Chondrocyte (in vitro differentiated cells): ENCODE results near the gene SUCLG2. TPM values are rescaled to one million over a fixed set of nuclear protein-coding genes. Genes with fewer than 3 reads are reported as not detected.

Experiments
- DNase-seq: peaks from one replicate; pipeline ENCODE4 v3.0.0; 2021; ENCODE audit warnings: mixed read lengths, low spot score
- H3K27ac Mint-ChIP-seq: one replicate; pipeline ENCODE4 v1.8.0; 2021; ENCODE audit warnings: mild to moderate bottlenecking, moderate library complexity, mixed read lengths; ENCODE audit not compliant: unreplicated experiment
- H3K27me3 Mint-ChIP-seq: 2 replicates; pipeline ENCODE4 v1.8.0; 2021; ENCODE audit warnings: low read depth, mixed read lengths
- H3K36me3 Mint-ChIP-seq: 2 replicates; pipeline ENCODE4 v1.8.0; 2021; ENCODE audit warnings: low read depth, mixed read lengths
- H3K4me1 Mint-ChIP-seq: 2 replicates; pipeline ENCODE4 v1.8.0; 2021; ENCODE audit warnings: low read depth, mild to moderate bottlenecking, mixed read lengths
- H3K4me3 Mint-ChIP-seq: one replicate; pipeline ENCODE4 v1.8.0; 2021; ENCODE audit warnings: mild to moderate bottlenecking, moderate library complexity, mixed read lengths; ENCODE audit not compliant: unreplicated experiment
- H3K9me3 Mint-ChIP-seq: 2 replicates; pipeline ENCODE4 v1.8.0; 2021; ENCODE audit warnings: low read depth, mixed read lengths
- total RNA-seq: library from RNA; stranded (reverse); gene quantifications from 3 replicates; pipeline ENCODE4 v1.2.1, GENCODE V29; 2021
- TF ChIP-seq, protein P1 (sequence below): fragments of 200-600 bp; sonication (generic); IDR thresholded peaks from 2 replicates; pipeline ENCODE4 v1.5.0; 2021; ENCODE audit warnings: antibody characterized with exemption, mild to moderate bottlenecking, moderate library complexity

Gene SUCLG2
- total RNA-seq, 1 donor from 2014 or later = 24.3 TPM

GRCh38 chr3:67609709-67610108, 44.7 kb downstream of the SUCLG2 start:
- DNase-seq = no peak
- no peak overlapping the region for H3K4me3 Mint-ChIP-seq
- peaks cover 14% of the 10 kb centered on the region for H3K36me3 Mint-ChIP-seq
- H3K27ac Mint-ChIP-seq = no peak overlapping the region
- H3K4me1 Mint-ChIP-seq = peaks cover 17% of the 10 kb centered on the region
- TF ChIP-seq, protein P1, sequence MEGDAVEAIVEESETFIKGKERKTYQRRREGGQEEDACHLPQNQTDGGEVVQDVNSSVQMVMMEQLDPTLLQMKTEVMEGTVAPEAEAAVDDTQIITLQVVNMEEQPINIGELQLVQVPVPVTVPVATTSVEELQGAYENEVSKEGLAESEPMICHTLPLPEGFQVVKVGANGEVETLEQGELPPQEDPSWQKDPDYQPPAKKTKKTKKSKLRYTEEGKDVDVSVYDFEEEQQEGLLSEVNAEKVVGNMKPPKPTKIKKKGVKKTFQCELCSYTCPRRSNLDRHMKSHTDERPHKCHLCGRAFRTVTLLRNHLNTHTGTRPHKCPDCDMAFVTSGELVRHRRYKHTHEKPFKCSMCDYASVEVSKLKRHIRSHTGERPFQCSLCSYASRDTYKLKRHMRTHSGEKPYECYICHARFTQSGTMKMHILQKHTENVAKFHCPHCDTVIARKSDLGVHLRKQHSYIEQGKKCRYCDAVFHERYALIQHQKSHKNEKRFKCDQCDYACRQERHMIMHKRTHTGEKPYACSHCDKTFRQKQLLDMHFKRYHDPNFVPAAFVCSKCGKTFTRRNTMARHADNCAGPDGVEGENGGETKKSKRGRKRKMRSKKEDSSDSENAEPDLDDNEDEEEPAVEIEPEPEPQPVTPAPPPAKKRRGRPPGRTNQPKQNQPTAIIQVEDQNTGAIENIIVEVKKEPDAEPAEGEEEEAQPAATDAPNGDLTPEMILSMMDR = no peak
- peaks cover 11% of the 10 kb centered on the region for H3K9me3 Mint-ChIP-seq
- H3K27me3 Mint-ChIP-seq = no peaks in the 10 kb centered on the region

DNA sequence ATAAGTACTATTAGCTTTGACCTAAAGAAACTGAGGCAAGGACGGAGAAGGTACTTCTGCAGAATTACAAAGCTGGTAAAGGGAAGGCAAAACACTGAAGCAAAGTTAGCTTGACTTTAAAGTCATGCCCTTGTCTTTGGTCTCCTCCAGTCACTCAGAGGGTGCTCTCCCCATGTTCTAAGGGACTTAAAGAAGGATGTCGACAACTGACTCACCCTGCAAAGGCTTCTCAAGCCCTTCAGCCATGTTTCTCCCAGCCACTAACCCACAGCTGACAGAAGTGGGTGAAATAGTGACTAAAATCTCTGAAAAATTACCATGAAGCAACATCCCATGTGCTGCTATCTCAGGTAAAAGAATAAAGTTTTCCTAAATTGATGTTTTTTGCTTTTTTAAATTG, 46.4 kb downstream of the SUCLG2 start:
- Mint-ChIP-seq H3K4me3 (no peak overlapping the region), H3K9me3 (peaks cover 11% of the 10 kb centered on the region), H3K4me1 (peaks cover 17% of the 10 kb centered on the region), H3K27me3 (no peaks in the 10 kb centered on the region), H3K36me3 (peaks cover 14% of the 10 kb centered on the region), H3K27ac (no peak overlapping the region)
- no peak for DNase-seq
- TF ChIP-seq, protein P1 = no peak

GRCh38 chr3:67605377-67605776, 49.0 kb downstream of the SUCLG2 start:
- Mint-ChIP-seq H3K4me3 (no peak overlapping the region), H3K9me3 (peaks cover 9% of the 10 kb centered on the region), H3K27ac (no peak overlapping the region), H3K4me1 (peaks cover 23% of the 10 kb centered on the region), H3K27me3 (no peaks in the 10 kb centered on the region), H3K36me3 (peaks cover 11% of the 10 kb centered on the region)
- TF ChIP-seq, protein P1 = peak; percentile 69
- no peak for DNase-seq

GRCh38 chr3:67602816-67603215, 51.6 kb downstream of the SUCLG2 start:
- Mint-ChIP-seq H3K9me3 (no peaks in the 10 kb centered on the region), H3K27ac (no peak overlapping the region), H3K4me3 (no peak overlapping the region), H3K4me1 (peaks cover 24% of the 10 kb centered on the region), H3K36me3 (peaks cover 7% of the 10 kb centered on the region), H3K27me3 (no peaks in the 10 kb centered on the region)
- TF ChIP-seq, protein P1 = no peak
- DNase-seq = no peak

DNA sequence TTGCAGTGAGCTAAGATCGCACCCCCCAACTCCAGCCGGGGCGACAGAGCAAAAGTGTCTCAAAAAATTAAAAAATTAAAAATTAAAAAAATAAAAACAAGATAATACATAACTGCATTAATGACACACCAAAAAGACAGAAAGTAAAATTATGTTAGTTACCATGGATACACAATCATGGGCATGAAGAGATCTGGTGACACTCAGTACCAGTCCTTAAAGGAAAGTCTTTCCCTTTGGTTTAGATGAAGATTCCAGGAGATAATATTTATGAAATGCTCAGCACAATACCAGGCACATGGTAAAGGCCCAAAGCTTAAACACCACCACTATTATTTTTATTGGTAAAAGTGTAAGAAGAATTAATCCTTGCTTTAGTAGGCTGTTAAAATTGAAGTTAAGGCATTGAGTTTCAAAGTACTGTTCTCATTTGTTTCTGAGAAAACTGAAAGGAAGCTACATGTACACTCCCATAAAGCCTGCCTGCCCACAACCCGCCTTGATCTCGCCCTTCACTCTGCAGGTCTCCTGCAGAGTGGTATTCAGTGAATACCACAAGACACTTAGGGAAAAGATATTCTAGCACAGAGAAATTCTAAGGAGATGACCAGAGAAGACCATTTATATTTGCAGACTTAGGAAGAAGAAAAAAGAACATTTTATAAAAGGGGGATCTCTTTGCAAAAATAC, 52.3 kb downstream of the SUCLG2 start:
- no peak for DNase-seq
- TF ChIP-seq, protein P1 = no peak
- H3K27ac Mint-ChIP-seq = no peak overlapping the region
- peaks cover 24% of the 10 kb centered on the region for H3K4me1 Mint-ChIP-seq
- H3K9me3 Mint-ChIP-seq = no peaks in the 10 kb centered on the region
- no peak overlapping the region for H3K4me3 Mint-ChIP-seq
- peaks cover 7% of the 10 kb centered on the region for H3K36me3 Mint-ChIP-seq
- H3K27me3 Mint-ChIP-seq = no peaks in the 10 kb centered on the region
